Superior temporal gyrus (tissue), 1 donor: ENCODE results near the gene PKD2.

Experiments
- DNase-seq: peaks from one replicate; pipeline ENCODE4 v3.0.0-alpha.2; 2016; ENCODE audit errors: extremely low spot score

Gene PKD2

GRCh38 chr4:88027611-88028608 lies 20.5 kb downstream of the PKD2 start:
- no peak for DNase-seq

- no peak for DNase-seq
These were observed 21.5 kb downstream of the PKD2 start for GRCh38 chr4:88028946-88029345.

GRCh38 chr4:88029556-88029955 lies 22.1 kb downstream of the PKD2 start:
- no peak for DNase-seq

GRCh38 chr4:88030565-88031310 lies 23.3 kb downstream of the PKD2 start:
- DNase-seq, result no peak

- DNase-seq, result peak; percentile 75
These were observed 25.9 kb downstream of the PKD2 start for GRCh38 chr4:88033309-88033708.

- DNase-seq, result no peak
These were observed 27.9 kb downstream of the PKD2 start for GRCh38 chr4:88035292-88035691.

- no peak for DNase-seq
These were observed 30.0 kb downstream of the PKD2 start for GRCh38 chr4:88037447-88037846.

- DNase-seq, result no peak
These were observed 30.5 kb downstream of the PKD2 start for GRCh38 chr4:88037936-88038335.

- no peak for DNase-seq
These were observed 33.3 kb downstream of the PKD2 start for GRCh38 chr4:88040707-88041106.

- no peak for DNase-seq
These were observed 34.2 kb downstream of the PKD2 start for GRCh38 chr4:88041626-88042025.

GRCh38 chr4:88043001-88043400 lies 35.6 kb downstream of the PKD2 start:
- no peak for DNase-seq

GRCh38 chr4:88043586-88044340 lies 36.3 kb downstream of the PKD2 start:
- no peak for DNase-seq

GRCh38 chr4:88045021-88045420 lies 37.6 kb downstream of the PKD2 start:
- no peak for DNase-seq

- DNase-seq, result no peak
These were observed 46.8 kb downstream of the PKD2 start for GRCh38 chr4:88054229-88054628.

- DNase-seq, result no peak
These were observed 47.5 kb downstream of the PKD2 start for GRCh38 chr4:88054901-88055300.

GRCh38 chr4:88058295-88058694 lies 50.9 kb downstream of the PKD2 start:
- DNase-seq, result no peak

GRCh38 chr4:88059766-88060165 lies 52.3 kb downstream of the PKD2 start:
- no peak for DNase-seq

GRCh38 chr4:88060431-88060830 lies 53.0 kb downstream of the PKD2 start:
- no peak for DNase-seq

- no peak for DNase-seq
These were observed 54.9 kb downstream of the PKD2 start for GRCh38 chr4:88062311-88062710.

GRCh38 chr4:88062843-88063242 lies 55.4 kb downstream of the PKD2 start:
- DNase-seq, result no peak

GRCh38 chr4:88063634-88064296 lies 56.3 kb downstream of the PKD2 start:
- DNase-seq, result no peak

GRCh38 chr4:88064410-88064809 lies 57.0 kb downstream of the PKD2 start:
- no peak for DNase-seq
